Right lobe of liver (tissue), 6 donors: ENCODE data around the gene EDIL3. TPM values are rescaled to one million over a fixed set of nuclear protein-coding genes. Genes with fewer than 3 reads are reported as not detected.
"Not testable (repeated sequence)": the region's sequence is repeated elsewhere in the genome, so short reads cannot be mapped to it uniquely, and the experiment has no call there.

Experiments used
- ATAC-seq, 4 donors: fragments of 200-7000 bp; cut with Tn5 transposase; one replicate each; pipeline ENCODE4 v1.9.1; 2020; ENCODE audit warnings: mild to moderate bottlenecking in 4 of 4, moderate library complexity in 4 of 4
- DNase-seq, 3 donors: peaks; one replicate each; pipeline ENCODE4 v3.0.0-alpha.2; 2020
- H3K27ac ChIP-seq, 3 donors: fragments of 200-600 bp; one replicate each; pipeline ENCODE4 v1.8.0; 2022
- H3K27me3 ChIP-seq, 2 donors: fragments of 200-600 bp; one replicate each; pipeline ENCODE4 v1.8.0; 2022
- H3K36me3 ChIP-seq, 4 donors: fragments of 200-600 bp; sonication (generic) in 1 of 4; one replicate each; pipeline versions ENCODE4 v1.5.1 to v1.8.0; 2017 to 2022; ENCODE audit warnings: control low read depth in 1 of 4
- H3K4me1 ChIP-seq, 4 donors: fragments of 200-600 bp; sonication (generic) in 1 of 4; one replicate each; pipeline versions ENCODE4 v1.5.1 to v1.8.0; 2017 to 2022; ENCODE audit warnings: control low read depth in 1 of 4
- H3K4me3 ChIP-seq, 3 donors: fragments of 200-600 bp; one replicate each; pipeline ENCODE4 v1.8.0; 2022
- H3K9me3 ChIP-seq, 4 donors: fragments of 200-600 bp; sonication (generic) in 1 of 4; one replicate each; pipeline versions ENCODE4 v1.5.1 to v1.8.0; 2017 to 2022; ENCODE audit warnings: control low read depth in 1 of 4
- CTCF ChIP-seq, 4 donors: fragments of 200-600 bp in 3 of 4; fragments of 450-650 bp in 1 of 4; IDR thresholded peaks; one replicate each; pipeline versions ENCODE4 v1.5.1 to v1.8.0; 2016 to 2022; ENCODE audit warnings: antibody characterized with exemption in 4 of 4, mild to moderate bottlenecking in 2 of 4
- POLR2A ChIP-seq: fragments of 450-650 bp; IDR thresholded peaks from one replicate; pipeline ENCODE4 v1.6.1; 2017; ENCODE audit warnings: antibody characterized with exemption, mild to moderate bottlenecking
- WGBS: methylation state at CpG from one replicate; pipeline ENCODE4 v1.1.6; 2018; ENCODE audit warnings: low coverage, low lambda C conversion rate; ENCODE audit not compliant: insufficient coverage; ENCODE audit errors: missing lambda C conversion rate; 5-methylcytosine and 5-hydroxymethylcytosine counted together
- intact Hi-C, 2 donors: fragments of 100-400 bp; cut with DNase I; formaldehyde crosslinking; loops; one replicate each; pipeline versions ENCODE4 v1.11.2 to v1.14.1; 2022
- total RNA-seq, 6 experiments: library from RNA; depleted of rRNA in 2 of 6; stranded (reverse); fragments of >200 nt in 2 of 6; fragmentation: NEBNext Ultra II Directional in 3 of 6; extraction: Animal tissue kit (Norgen Biotek cat#: 25700) in 3 of 6; gene quantifications; one replicate each; pipeline versions ENCODE4 v1.1.0 to v1.2.4, GENCODE V29; 2016 to 2023
- donor health status: DM: no; HTN: yes; CAD: no.
- donor health status: DM: no; HTN: no; CAD: no.
- donor health status: DM: no; HTN: no; CAD: no.
- donor health status: DM: no; HTN: yes; CAD: no.
- donor health status: DM: no; HTN: yes; CAD: no.

The EDIL3 gene
- total RNA-seq, 6 experiments from 2014 or later, result 0.61 to 0.84 (median 0.68) TPM; not detected in 3

- Histone ChIP-seq H3K4me1 (no peaks in the 10 kb centered on the region), H3K27ac (no peak overlapping the region), H3K4me3 (no peak overlapping the region), H3K27me3 (no peaks in the 10 kb centered on the region), H3K36me3 (no peaks in the 10 kb centered on the region), H3K9me3 (no peaks in the 10 kb centered on the region)
- intact Hi-C loops, result no loop called here
- 70% methylated on average over 1 of the region's 1 CpG for whole genome bisulfite sequencing
- DNase-seq, result no peak
- no peak for ATAC-seq
- no peak for TF ChIP-seq POLR2A
- no peak for TF ChIP-seq CTCF (IDR thresholded peaks at IDR 0.05)
Measured at GRCh38 chr5:84184857-84185256, 199.8 kb downstream of the EDIL3 start.

GRCh38 chr5:84181093-84181492 is 203.6 kb downstream of the EDIL3 start:
- no peaks in the 10 kb centered on the region for H3K36me3 ChIP-seq
- ATAC-seq (no peak), DNase-seq (no peak)
- intact Hi-C loops, result no loop called here
- H3K27ac ChIP-seq, result no peak overlapping the region
- TF ChIP-seq CTCF (IDR thresholded peaks at IDR 0.05), result no peak
- no peak for TF ChIP-seq POLR2A
- 20% methylated on average over 3 of the region's 3 CpGs for WGBS
- H3K4me3 ChIP-seq, result no peak overlapping the region
- no peaks in the 10 kb centered on the region for H3K27me3 ChIP-seq
- H3K4me1 ChIP-seq, result no peaks in the 10 kb centered on the region
- H3K9me3 ChIP-seq, result no peaks in the 10 kb centered on the region

- Histone ChIP-seq H3K36me3 (no peaks in the 10 kb centered on the region), H3K9me3 (no peaks in the 10 kb centered on the region), H3K4me1 (no peaks in the 10 kb centered on the region), H3K27me3 (no peaks in the 10 kb centered on the region), H3K27ac (no peak overlapping the region), H3K4me3 (no peak overlapping the region)
- DNase-seq (no peak), ATAC-seq (no peak)
- TF ChIP-seq POLR2A (no peak), CTCF (IDR thresholded peaks at IDR 0.05) (no peak)
- intact Hi-C loops, result no loop called here
- WGBS, result 77% methylated on average over 2 of the region's 2 CpGs
Measured at GRCh38 chr5:84168841-84169240, 215.8 kb downstream of the EDIL3 start.

DNA sequence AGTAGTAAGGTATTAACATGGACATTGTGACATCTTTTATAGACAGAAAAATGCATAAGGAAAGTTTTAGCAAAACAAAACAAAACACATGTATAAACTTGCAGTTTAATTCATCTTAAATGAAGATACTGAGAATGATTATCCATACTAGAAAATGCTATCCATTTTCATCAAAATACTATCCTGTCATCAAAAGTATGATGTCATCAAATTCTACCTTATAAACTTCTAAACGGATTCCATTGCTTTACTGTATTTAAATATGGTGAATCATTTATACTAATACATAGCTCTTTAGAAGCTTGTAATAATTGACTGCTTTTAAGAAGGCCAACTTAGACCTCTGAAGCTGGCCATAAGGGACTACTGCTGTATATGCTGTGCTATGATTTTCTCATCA is 221.0 kb downstream of the EDIL3 start:
- Histone ChIP-seq H3K27ac (no peak overlapping the region), H3K27me3 (no peaks in the 10 kb centered on the region), H3K36me3 (no peaks in the 10 kb centered on the region), H3K4me3 (no peak overlapping the region), H3K9me3 (no peaks in the 10 kb centered on the region), H3K4me1 (no peaks in the 10 kb centered on the region)
- TF ChIP-seq CTCF (IDR thresholded peaks at IDR 0.05), result no peak
- TF ChIP-seq POLR2A, result no peak
- ATAC-seq (no peak), DNase-seq (no peak)
- intact Hi-C loops, result no loop called here
- WGBS, result 55% methylated on average over 1 of the region's 1 CpG

DNA sequence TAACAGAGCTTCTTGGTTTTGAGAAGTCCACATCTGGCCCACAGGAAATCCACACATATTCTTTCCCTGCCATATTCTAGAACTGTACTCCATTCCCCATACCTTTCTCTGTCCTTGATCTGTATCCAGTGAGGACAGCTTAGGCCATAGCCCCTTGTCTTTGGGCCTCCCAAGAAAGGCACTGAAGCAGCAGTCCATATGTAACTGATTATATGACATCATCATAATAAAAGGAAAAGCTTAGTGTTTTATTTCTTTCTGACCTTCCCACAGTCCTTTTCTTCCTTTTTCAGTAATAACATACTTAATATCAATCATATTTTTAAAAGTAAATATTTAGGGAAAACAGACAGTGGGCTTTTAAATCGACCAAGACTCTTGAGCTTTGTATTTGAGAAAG is 222.0 kb downstream of the EDIL3 start:
- WGBS, result 38% methylated on average over 1 of the region's 1 CpG
- intact Hi-C loops, result no loop called here

GRCh38 chr5:84160650-84161049 is 224.0 kb downstream of the EDIL3 start:
- H3K9me3 ChIP-seq, H3K36me3 ChIP-seq, intact Hi-C loops, H3K4me1 ChIP-seq, ATAC-seq, H3K27me3 ChIP-seq, H3K27ac ChIP-seq, DNase-seq, H3K4me3 ChIP-seq: not testable (repeated sequence)

More for the DNA sequence above, 222.0 kb downstream of the EDIL3 start:
- ATAC-seq (no peak), DNase-seq (no peak)
- no peaks in the 10 kb centered on the region for H3K9me3 ChIP-seq
- H3K27me3 ChIP-seq, result no peaks in the 10 kb centered on the region
- TF ChIP-seq CTCF (IDR thresholded peaks at IDR 0.05) (no peak), POLR2A (no peak)
- H3K4me3 ChIP-seq, result no peak overlapping the region
- no peaks in the 10 kb centered on the region for H3K4me1 ChIP-seq
- no peak overlapping the region for H3K27ac ChIP-seq
- H3K36me3 ChIP-seq, result no peaks in the 10 kb centered on the region
